Stimulated activated CD4-positive, alpha-beta T cell treated with anti-CD3 and anti-CD28 coated beads, Interleukin-12 subunit alpha, Interleukin-12 subunit beta, amount 100 ng/mL, for 48 hours (primary cell): ENCODE data around the gene TMC4.
"Not testable (repeated sequence)": the region's sequence is repeated elsewhere in the genome, so short reads cannot be mapped to it uniquely, and the experiment has no call there.

Experiments
- DNase-seq, 3 donors: peaks; one replicate each; pipeline ENCODE4 v3.0.0-alpha.2; 2020; ENCODE audit warnings: low read depth in 2 of 3, low spot score in 1 of 3

Gene TMC4

GRCh38 chr19:54179921-54180461 is 7.0 kb upstream of the TMC4 start:
- DNase-seq: no peak

DNA sequence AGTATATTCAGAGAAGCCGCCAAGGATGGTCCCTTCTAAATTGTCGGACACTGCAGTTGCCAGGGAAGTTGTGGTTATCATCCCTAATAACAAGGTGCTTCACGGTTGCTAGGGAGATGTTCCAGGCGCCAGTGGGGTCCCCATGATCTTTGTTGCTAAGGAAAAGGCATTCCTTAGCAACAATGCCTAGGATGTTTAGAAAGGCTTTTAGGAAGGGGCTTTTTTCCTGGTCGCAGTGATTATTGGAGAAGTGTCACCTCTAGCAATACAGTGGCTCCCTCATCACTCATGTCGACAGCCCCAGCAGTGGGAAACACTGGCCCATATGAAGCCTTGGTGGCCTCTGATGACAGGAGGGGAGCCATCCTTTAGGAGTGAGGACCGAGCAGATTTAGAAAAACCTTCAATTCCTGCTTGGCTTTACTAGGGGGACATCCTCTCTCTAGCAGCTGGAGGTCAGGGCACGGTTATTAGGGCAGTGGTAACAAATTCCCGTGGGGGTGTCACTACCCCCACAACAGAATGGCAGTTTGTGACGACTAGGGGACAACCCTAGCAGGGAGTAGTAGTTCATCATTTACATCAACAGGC is 6.4 kb upstream of the TMC4 start:
- no peak for DNase-seq

- DNase-seq: no peak
These were observed 5.8 kb upstream of the TMC4 start for GRCh38 chr19:54178581-54179261.

DNA sequence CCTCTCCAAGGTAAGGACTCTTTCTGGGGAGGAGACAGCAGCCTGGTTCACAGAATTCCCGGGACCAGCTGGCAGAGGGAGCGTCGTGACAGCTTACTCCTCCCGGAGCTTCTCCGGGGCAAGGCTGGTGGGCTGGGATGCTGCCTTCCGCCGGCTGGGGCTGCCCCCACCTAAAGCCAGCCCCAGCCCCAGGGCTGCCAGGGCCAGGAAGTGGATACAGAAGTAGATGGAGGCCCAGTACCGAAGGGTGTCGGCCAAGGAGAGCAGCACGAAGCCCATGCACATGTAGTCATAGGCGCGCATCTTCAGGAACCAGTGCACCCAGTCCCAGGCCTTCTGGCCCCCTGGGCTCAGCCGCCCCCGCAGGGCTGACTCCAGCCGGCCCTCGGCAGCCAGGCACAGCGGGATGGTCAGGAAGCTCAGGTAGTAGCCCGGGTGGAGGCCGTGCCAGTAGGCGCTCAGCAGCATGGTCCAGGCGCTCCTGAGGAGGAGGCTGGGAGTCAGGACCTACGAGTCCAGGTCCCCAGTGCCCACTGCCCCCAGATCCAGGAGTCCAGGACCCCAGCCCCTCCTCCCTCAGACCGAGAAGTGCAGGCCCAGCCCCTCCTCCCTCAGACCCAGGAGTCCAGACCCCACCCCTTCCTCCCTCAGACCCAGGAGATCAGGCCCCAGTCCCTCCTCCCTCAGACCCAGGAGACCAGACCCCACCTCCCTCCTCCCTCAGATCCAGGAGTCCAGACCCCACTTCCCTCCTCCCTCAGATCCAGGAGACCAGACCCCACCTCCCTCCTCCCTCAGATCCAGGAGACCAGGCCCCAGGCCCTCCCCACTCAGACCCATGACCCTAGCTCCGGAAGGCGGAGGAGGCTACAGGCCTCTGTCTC is 1.2 kb upstream of the TMC4 start:
- no peak for DNase-seq

GRCh38 chr19:54173359-54173699 is 369 bp upstream of the TMC4 start:
- no peak for DNase-seq

DNA sequence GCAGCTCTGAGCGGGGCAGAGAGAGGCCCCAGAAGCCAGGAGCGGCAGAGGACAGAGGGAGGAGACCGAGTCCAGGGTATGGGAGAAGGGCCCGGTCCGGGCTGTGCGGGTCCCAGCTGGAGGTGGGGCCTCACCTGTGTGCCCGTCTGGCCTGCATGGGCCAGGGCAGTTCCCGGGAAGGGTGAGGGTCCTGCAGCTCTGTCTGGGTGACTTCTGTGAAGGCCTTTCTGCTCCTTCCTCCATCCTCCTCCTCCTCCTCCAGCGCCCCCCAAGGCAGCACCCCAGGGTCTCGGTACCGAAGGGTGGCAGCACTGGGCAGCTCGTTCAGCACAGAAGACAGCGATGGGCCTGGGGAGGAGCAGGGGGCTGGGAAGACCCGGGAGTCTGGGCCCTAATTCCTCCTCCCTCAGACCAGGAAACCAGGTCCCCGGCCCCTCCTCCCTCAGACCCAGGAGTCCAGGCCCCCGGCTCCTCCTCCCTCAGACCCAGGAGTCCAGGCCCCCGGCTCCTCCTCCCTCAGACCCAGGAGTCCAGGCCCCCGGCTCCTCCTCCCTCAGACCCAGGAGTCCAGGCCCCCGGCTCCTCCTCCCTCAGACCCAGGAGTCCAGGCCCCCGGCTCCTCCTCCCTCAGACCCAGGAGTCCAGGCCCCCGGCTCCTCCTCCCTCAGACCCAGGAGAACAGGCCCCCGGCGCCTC is 1.1 kb downstream of the TMC4 start:
- not testable (repeated sequence) for DNase-seq

- no peak for DNase-seq
These were observed 3.7 kb downstream of the TMC4 start for GRCh38 chr19:54169149-54169740.

DNA sequence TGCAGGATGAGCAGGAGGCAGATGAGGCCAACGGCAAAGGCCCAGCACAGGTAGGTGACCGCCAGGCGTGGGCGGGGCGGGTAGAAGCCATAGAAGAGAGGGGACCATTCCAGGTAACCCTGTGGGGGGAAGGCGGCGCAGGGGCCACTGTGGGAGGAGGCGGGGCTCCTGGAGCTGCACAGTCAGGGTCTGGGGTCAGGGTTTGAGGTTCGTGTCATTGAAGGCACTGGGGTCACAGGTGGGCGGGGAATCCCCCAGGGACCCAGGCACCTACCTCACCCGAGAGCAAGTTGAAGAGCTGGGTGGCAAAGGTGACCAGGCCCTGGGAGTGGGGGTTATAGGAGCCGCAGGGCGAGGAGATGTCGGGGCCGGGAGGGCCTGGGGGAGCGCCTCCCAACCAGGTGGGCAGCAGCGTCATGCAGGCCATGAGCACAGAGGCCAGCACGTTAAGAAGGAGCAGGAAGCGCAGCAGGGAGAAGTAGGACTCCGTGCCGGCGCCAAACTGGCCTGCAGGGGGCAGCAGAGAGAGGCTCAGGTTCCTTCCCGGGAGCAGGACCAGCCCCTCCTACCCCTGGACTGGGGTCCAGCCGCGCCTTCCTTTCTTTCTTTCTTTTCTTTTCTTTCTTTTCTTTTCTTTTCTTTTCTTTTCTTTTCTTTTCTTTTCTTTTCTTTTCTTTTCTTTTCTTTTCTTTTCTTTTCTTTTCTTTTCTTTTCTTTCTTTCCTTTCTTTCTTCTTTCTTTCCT is 4.6 kb downstream of the TMC4 start:
- DNase-seq: peak; percentile 85 to 96 (median 92)

DNA sequence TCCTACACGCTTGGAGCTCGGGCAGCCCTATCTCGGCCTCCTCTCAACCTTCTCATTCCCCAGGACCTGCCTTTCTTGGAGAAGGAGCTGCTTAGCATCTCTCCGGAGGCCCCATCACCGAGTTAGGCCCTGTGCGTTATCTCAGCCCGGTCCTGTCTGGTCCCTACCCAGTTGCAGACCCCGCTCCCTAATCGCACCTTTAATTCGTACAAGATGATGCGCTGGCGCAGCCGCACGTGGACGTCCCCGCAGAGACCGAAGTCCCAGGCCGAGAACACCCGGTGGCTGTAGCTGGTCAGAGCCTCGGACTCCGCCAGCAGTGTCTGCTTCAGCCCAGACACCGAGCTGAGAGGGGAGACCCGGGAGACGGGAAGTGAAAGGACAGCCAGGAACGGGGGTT is 7.7 kb downstream of the TMC4 start:
- DNase-seq: no peak

- DNase-seq: peak; percentile 45 to 70 (median 56)
These were observed 8.4 kb downstream of the TMC4 start for GRCh38 chr19:54164369-54165068.

GRCh38 chr19:54162884-54163283 is 10.1 kb downstream of the TMC4 start:
- no peak for DNase-seq

DNA sequence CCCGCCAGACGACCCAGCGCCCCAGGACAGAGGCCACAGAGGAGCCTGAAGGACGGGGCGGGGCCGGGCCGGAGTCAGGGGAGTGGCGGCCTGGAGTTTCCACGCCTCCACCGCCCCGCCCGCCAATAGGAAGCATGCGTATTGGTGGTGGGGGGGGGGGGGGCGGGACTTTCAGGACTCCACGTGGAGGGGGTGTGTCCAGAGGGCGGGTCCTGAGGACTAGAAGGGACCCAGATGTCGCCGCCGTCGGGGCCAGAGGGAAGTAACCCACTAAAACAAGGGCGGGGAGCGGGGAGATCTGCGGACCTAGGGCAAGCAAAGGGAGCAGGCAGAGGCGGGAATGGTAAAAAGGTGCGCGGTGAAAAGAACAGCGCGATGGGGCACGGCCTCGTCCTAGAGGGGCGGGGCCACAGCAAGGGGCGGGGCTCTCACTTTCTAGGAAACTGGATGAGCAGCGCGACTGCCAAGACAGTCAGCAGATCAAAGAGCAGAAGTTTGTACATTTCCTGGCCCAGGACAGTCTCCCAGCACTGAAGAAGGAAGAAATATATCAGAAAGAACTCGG is 10.6 kb downstream of the TMC4 start:
- peak; percentile 66 to 78 (median 76) for DNase-seq

GRCh38 chr19:54160854-54161253 is 12.1 kb downstream of the TMC4 start:
- no peak for DNase-seq

DNA sequence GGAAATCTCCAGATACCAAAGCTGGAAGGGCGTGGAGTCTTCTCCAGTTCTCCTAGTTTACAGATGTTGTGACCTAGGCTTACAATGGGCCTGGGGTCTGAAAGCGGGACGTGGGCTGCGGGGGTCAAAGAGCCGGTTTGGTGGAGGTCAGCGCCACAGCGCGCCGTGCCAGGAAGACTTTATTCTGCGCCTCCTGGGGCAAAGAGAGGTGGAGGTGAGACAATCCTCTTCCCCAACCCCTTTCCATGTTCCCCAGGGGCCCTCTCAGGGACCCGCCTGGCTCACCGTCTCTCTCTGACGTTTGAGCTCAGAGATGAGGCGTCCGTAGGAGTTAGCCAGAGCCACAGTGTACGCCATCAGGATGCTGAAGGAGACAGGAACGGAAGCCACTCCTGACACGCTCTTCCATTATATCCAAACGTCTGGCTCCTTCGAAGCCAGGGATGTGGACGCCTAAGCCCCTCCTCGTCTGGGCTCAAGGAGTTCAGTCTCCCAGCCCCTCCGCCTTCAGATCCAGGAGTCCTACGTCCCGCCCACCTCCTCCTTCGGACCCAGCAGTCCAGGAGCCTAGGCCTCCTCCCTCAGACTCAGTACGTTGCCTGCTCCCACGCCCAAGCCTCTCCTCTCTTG is 12.7 kb downstream of the TMC4 start:
- no peak for DNase-seq

- peak; percentile 95 to 99 (median 97) for DNase-seq
These were observed 13.4 kb downstream of the TMC4 start, which contains the start of gene LENG1 for GRCh38 chr19:54159352-54160181. Gene LENG1 (minus strand): TSS chr19:54159721. CDS start chr19:54159695, 26 bp downstream.

DNA sequence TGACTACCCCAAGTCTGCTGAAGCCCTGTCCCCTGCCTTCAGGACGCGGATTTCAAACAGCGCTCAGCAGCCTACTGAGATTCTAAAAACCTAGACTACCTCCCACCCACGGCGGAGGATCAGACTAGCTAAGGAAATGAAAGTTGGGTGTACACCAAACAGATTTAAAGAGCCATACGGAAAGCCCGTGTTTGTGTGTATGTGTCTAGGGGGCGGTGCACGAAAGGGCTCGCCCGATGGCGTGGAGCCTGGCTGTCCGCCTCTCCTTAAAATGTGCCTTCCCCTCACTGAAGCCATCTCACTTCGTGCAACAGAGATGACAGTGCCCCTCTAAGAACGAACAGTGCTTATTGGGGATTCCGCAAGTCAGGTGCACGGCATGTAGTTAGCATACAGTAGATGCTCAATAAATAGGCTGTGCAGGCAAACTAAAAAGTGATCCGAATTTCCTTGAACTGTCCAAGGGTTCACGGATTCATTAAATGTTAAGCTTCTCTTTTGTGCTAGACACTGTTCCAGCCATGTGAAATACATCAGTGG is 14.1 kb downstream of the TMC4 start:
- DNase-seq: no peak

- no peak for DNase-seq
These were observed 16.0 kb downstream of the TMC4 start for GRCh38 chr19:54156953-54157352.

DNA sequence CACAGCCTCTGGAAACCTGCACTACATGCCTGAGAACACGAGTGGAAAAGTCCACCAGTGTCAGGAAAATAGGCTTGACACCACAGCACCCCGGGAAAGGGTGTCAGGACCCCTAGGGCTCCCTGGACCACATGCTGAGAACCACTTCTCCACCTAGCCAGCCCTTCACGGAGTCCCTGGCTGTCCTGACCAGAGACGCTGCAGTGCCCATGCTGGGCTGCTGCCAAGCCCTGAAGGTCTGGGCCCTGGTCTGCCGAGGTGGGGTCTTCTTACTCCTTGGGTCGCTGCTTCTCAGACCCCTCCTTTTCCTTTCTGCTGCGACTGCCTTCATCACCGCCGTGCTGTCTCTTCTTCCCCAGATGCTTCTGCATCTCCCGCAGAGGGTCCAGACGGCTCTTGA is 16.5 kb downstream of the TMC4 start:
- DNase-seq: no peak
